CD4-positive, alpha-beta T cell (primary cell): Measurements from ENCODE around the gene RBSN. TPM values are rescaled to one million over a fixed set of nuclear protein-coding genes. Genes with fewer than 3 reads are reported as not detected.

Source experiments
- ATAC-seq: fragments of 200-7000 bp; cut with Tn5 transposase; one replicate; pipeline ENCODE4 v1.10.0; 2022; ENCODE audit warnings: mild to moderate bottlenecking; ENCODE audit not compliant: poor library complexity
- CTCF ChIA-PET: fragments of 350-600 bp; sonication (Branson Sonifier 250); formaldehyde crosslinking; loops from one replicate; lab custom pipeline; 2021; ENCODE audit warnings: antibody characterized with exemption, inconsistent platforms; lab: Charles Lee
- POLR2A ChIA-PET: fragments of 350-600 bp; sonication (Branson Sonifier 250); formaldehyde crosslinking; loops from one replicate; lab custom pipeline; 2021; ENCODE audit warnings: antibody characterized with exemption, inconsistent platforms; lab: Charles Lee
- DNase-seq, 14 experiments: peaks; one replicate each; pipeline ENCODE4 v3.0.0-alpha.2; 2013 to 2020; ENCODE audit warnings: mixed read lengths in 2 of 14
- H3K27ac ChIP-seq, 2 donors: one replicate each; pipeline versions ENCODE4 v1.5.1 to v1.7.0; 2013; ENCODE audit warnings: low read length in 2 of 2, low read depth in 1 of 2, mild to moderate bottlenecking in 1 of 2
- H3K27me3 ChIP-seq, 2 experiments: 1 replicate in 1 of 2; 2 replicates in 1 of 2; pipeline versions ENCODE4 v1.6.1 to v1.7.0; 2013; ENCODE audit warnings: low read length in 2 of 2, control low read depth in 1 of 2, mild to moderate bottlenecking in 1 of 2, moderate library complexity in 1 of 2; ENCODE audit not compliant: insufficient read depth in 2 of 2, control insufficient read depth in 1 of 2
- H3K36me3 ChIP-seq: one replicate; pipeline ENCODE4 v1.6.1; 2013; ENCODE audit warnings: low read length, control low read depth; ENCODE audit not compliant: insufficient read depth
- H3K4me1 ChIP-seq: one replicate; pipeline ENCODE4 v1.6.1; 2013; ENCODE audit warnings: low read length, control low read depth; ENCODE audit not compliant: insufficient read depth
- H3K4me3 ChIP-seq: one replicate; pipeline ENCODE4 v1.5.1; 2013; ENCODE audit warnings: mild to moderate bottlenecking, low read length, moderate library complexity
- H3K9me3 ChIP-seq, 2 experiments: 1 replicate in 1 of 2; 2 replicates in 1 of 2; pipeline versions ENCODE4 v1.6.1 to v1.7.0; 2013; ENCODE audit warnings: low read length in 2 of 2, mild to moderate bottlenecking in 2 of 2, control low read depth in 1 of 2, moderate library complexity in 1 of 2; ENCODE audit not compliant: control insufficient read depth in 1 of 2, insufficient read depth in 1 of 2
- H3K27ac Mint-ChIP-seq: one replicate; pipeline ENCODE4 v1.8.0; 2020; ENCODE audit warnings: mixed read lengths
- H3K27me3 Mint-ChIP-seq: one replicate; pipeline ENCODE4 v1.8.0; 2021; ENCODE audit warnings: mixed read lengths
- H3K36me3 Mint-ChIP-seq: one replicate; pipeline ENCODE4 v1.8.0; 2021; ENCODE audit warnings: low read depth, mixed read lengths
- H3K4me1 Mint-ChIP-seq: one replicate; pipeline ENCODE4 v1.8.0; 2021; ENCODE audit warnings: low read depth, mixed read lengths
- H3K4me3 Mint-ChIP-seq: one replicate; pipeline ENCODE4 v1.8.0; 2020; ENCODE audit warnings: mild to moderate bottlenecking, mixed read lengths
- H3K9me3 Mint-ChIP-seq: one replicate; pipeline ENCODE4 v1.8.0; 2020; ENCODE audit warnings: mixed read lengths
- CTCF ChIP-seq: fragments of 200-600 bp; IDR thresholded peaks from one replicate; pipeline ENCODE4 v1.8.0; 2022; ENCODE audit warnings: antibody characterized with exemption, mild to moderate bottlenecking
- intact Hi-C, 2 experiments: fragments of 100-400 bp; cut with DNase I in 1 of 2; cut with micrococcal nuclease in 1 of 2; formaldehyde crosslinking; loops; one replicate each; pipeline versions ENCODE4 v1.15.1 to v1.9.0; 2023 to 2025; cut with DNase I, micrococcal nuclease
- total RNA-seq, 174 experiments: library from RNA in 2 of 174; stranded (reverse) in 2 of 174; gene quantifications; one replicate each; pipeline ENCODE4 v1.2.3 and lab custom pipeline; 2021 to 2026

RBSN gene
- total RNA-seq, 2 experiments from 2014 or later: 57.2 to 57.9 TPM

- H3K4me3 Mint-ChIP-seq: no peak overlapping the region
Observed at GRCh38 chr3:15023719-15024118, 75.2 kb downstream of the RBSN start.

GRCh38 chr3:15023249-15023648, 75.7 kb downstream of the RBSN start:
- no peak for TF ChIP-seq CTCF
- Mint-ChIP-seq H3K27me3 (no peaks in the 10 kb centered on the region), H3K36me3 (peaks cover 88% of the 10 kb centered on the region), H3K4me1 (no peaks in the 10 kb centered on the region), H3K9me3 (no peaks in the 10 kb centered on the region), H3K27ac (no peak overlapping the region), H3K4me3 (no peak overlapping the region)
- CTCF ChIA-PET: no interaction called here
- Histone ChIP-seq H3K36me3 (peaks cover 85% of the 10 kb centered on the region), H3K27ac (no peak overlapping the region), H3K27me3 (no peaks in the 10 kb centered on the region), H3K9me3 (no peaks in the 10 kb centered on the region), H3K4me3 (no peak overlapping the region), H3K4me1 (no peaks in the 10 kb centered on the region)
- ATAC-seq (no peak), DNase-seq (no peak)
- intact Hi-C loops: loop anchor here in 1 of 2 experiments (5.0 kb wide), 1 partner anchor 96 kb away; no protein-coding TSS in a partner anchor
- POLR2A ChIA-PET: no interaction called here

More at GRCh38 chr3:15023719-15024118, 75.2 kb downstream of the RBSN start:
- ChIA-PET POLR2A (no interaction called here), CTCF (no interaction called here)
- DNase-seq: no peak
- Mint-ChIP-seq H3K27me3 (no peaks in the 10 kb centered on the region), H3K27ac (no peak overlapping the region), H3K36me3 (peaks cover 88% of the 10 kb centered on the region), H3K4me1 (no peaks in the 10 kb centered on the region), H3K9me3 (no peaks in the 10 kb centered on the region)
- no peak for TF ChIP-seq CTCF
- H3K9me3 ChIP-seq: no peaks in the 10 kb centered on the region
- no peaks in the 10 kb centered on the region for H3K4me1 ChIP-seq
- no peaks in the 10 kb centered on the region for H3K27me3 ChIP-seq
- ATAC-seq: no peak
- intact Hi-C loops: loop anchor here in 1 of 2 experiments (5.0 kb wide), 1 partner anchor 96 kb away; no protein-coding TSS in a partner anchor
- H3K4me3 ChIP-seq: no peak overlapping the region
- H3K27ac ChIP-seq: no peak overlapping the region
- peaks cover 90% of the 10 kb centered on the region for H3K36me3 ChIP-seq

Other genes with a start within 250 kb of the RBSN start
- gene NR2C2, start 151.6 kb downstream of the RBSN start, total RNA-seq: 10 to 100 TPM; 37.0 to 42.1 TPM
- 10 to 100 TPM; 59.9 to 60.2 TPM for gene MRPS25, start 33.8 kb downstream of the RBSN start, total RNA-seq
- gene CAPN7, start 107.1 kb upstream of the RBSN start, total RNA-seq: 10 to 100 TPM; 64.7 to 69.4 TPM
- gene SH3BP5, start 233.4 kb upstream of the RBSN start, total RNA-seq: 10 to 100 TPM; 16.8 to 17.7 TPM